NCI-H187 treated with DMSO at 0.1 percent for 48 hours (cell line): ENCODE measurements around the gene WDSUB1.

ENCODE experiments used
- DNase-seq: peaks from one replicate; lab custom pipeline; 2025; lab: John Stamatoyannopoulos, UW

The WDSUB1 gene

DNA sequence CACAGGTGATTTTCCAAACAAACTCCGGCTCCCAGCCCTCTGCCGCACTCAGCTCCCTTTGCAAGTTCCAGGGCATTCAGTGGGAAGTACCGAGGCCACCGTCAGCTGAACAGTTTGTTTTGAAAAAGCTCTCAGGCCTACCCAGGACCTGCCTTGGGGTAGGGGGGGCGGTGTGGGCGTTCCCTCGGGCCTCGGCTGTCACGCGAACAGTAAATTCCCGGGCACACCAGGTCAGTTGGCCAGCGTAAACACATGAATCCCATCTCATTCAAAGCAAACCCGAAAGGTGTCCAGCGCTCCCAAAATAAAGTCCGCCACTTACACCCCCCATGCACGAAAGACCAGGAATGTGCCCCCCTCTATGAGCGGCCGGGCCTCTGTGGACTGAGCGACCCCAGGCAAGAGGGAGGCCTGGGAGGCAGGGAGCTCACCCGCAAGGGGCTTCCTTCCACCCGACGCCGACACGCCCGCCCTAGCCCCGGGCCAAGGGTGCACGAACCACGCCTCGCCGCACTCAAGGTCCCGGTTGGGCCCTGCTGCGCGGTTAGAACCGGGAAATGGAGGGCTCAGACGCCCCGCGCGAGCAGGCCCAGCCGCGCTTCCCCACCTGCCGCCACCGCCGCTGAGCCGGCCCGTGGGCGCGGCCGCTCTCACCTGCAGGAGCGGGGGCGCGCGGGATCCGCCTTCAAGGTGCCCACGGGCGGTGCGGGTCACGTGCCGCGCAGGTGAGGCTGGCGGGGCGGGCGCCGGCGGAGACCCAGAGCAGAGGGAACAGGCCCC is at the start of gene WDSUB1:
TSS of gene WDSUB1 (minus strand) at position 775 of the 780 bp plus-strand sequence. CDS start 3,634 bp downstream, outside the sequence.
- peak; percentile 57 for DNase-seq

GRCh38 chr2:159326569-159327255 is 40.2 kb upstream of the WDSUB1 start:
- DNase-seq: no peak

DNA sequence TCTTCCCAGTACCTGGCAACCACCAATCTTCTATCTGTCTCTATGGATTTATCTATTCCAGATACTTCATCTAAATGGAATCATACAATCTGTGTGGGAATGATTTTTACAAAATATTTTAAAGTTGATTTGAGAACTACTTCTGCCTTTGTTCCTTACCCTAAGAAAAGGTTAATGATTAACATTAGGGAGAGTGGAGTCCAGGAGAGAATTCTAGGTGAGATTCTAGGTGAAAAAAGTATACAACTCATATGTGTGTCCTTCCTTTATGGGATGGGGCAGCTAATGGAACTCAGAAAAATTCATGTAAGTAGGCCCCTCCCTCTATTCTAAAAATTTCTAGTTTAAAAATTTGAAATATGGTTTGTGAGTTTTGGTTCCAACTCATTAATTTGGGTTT is 35.9 kb upstream of the WDSUB1 start:
- no peak for DNase-seq

- DNase-seq: no peak
Measured at GRCh38 chr2:159317392-159318088, 31.0 kb upstream of the WDSUB1 start.

- DNase-seq: no peak
Measured at GRCh38 chr2:159307942-159308341, 21.4 kb upstream of the WDSUB1 start.

DNA sequence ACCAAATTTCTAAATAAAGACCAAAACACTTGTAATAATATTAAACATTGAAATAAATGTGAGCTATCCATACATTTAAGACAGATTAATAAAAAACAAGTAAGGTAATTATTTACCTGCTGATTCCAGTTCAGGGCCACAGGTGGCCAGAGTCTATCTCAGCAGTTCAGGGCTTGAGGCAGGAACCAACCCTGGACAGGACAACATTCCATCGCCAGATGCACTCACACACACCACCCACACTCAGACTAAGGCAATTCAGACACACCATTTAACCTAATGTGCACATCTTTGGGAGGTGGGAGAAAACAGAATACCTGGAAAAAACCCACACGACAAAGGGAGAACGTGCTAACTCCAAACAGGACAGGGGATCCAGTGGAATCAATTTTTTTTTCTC is 14.1 kb upstream of the WDSUB1 start:
- DNase-seq: no peak

- DNase-seq: no peak
Measured at GRCh38 chr2:159298967-159299366, 12.5 kb upstream of the WDSUB1 start.

GRCh38 chr2:159297042-159297707 is 10.7 kb upstream of the WDSUB1 start:
- DNase-seq: no peak

DNA sequence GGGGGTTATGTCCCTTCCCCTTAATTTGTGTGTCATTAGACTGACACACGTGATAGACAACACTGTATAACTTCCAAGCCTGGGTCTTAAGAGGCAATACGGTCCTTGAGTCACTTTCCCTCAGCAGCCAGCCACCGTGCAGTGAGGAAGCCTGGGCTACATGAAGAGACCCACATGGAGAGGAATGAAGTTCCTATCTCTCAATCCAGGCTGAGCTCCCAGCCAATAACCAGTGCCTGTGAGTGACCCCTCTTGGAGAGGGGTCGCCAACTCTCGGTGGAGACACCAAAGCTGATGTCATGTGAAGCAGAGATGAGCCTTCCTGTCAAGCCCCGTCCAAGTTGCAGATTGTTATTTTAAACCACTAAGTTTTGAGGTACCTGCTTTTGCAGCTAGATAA is 5.7 kb upstream of the WDSUB1 start:
- no peak for DNase-seq

GRCh38 chr2:159290289-159290907 is 3.9 kb upstream of the WDSUB1 start:
- DNase-seq: no peak

DNA sequence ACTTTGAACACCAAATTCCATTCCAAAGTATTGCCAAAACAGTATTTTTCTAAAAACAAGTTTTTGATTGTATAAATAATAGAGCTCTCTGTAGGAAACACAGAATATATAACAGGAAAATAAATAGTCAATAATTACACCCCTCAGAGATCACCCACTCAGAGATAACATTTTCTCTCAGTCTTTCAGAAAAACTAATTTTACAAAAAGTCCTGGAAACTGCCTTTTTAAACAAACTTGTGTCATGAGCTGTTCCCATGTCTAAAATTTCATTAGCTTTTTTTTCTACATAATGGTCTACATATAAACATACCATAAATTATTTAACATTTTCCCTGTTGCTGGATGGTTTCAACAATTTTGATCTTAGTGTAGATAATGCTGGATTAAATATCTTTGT is 1.2 kb upstream of the WDSUB1 start:
- DNase-seq: no peak

GRCh38 chr2:159286709-159287441 is 372 bp upstream of the WDSUB1 start:
- DNase-seq: peak; percentile 36

DNA sequence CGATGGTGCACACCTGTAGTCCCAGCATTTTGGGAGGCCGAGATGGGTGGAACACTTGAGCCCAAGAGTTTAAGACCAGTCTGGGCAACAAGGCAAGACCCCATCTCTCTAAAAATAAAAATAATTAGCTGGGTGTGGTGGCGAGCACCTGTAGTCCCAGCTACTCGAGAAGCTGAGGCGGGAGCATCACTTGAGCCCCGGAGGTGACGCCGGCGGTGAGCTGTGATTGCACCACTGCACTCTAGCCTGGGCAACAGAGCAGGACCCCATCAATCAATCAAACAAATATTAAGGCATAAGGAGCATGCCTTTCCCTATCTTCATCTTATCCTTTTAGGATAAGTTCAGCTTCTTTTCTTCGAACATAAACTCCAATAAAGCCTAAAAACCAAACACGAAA is 1.1 kb downstream of the WDSUB1 start:
- DNase-seq: no peak

DNA sequence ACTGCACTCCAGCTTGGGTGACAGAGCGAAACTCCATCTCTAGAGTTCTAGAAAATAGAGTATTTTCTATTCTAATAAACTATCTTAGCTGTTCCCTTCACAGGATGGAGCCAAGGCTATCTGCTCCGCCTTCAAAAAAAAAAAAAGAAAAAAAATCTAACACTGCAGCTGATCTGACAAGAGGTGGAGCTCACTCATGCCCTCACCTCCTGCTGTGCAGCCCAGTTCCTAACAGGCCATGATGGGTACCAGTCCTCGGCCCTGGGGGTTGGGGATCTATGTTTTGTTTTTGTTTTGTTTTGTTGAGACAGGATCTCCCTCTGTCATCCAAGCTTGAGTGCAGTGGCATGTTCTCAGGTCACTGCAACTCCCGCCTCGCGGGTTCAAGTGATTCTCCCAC is 3.0 kb downstream of the WDSUB1 start:
- no peak for DNase-seq

DNA sequence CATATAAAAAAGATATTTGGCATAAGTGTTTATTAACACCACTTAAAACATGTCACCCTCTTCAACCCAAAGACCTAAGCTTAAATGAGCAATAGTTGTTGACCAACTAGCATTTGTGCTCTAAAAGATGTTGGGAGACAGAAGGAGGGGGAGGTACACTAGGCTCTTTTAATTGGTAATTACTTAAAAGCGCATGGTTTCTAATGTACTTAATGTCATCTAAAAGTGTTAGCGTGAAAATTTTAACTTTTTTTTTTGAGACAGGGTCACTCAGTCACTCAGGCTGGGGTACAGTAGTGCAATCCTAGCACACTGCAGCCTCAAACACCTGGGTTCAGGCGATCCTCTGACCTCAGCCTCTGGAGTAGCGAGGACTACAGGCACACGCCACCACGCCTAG is 5.5 kb downstream of the WDSUB1 start:
- no peak for DNase-seq

DNA sequence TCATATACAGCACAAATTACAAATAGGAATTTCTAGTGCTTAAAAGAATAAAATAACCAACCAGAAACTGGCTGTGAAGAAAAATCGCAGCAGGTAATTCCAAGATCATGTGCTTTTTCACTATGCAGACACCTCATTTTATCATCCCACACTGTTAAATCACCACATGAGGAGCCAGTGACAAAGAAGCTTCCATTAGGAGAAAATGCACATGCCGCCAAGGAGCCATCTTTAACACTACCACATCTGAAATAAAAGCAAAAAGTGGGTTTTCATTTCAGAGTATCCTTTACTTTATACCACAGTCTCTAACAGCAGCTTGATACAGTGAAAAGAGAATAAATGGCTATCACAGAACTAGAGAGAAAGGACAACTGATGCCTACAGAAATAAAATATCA is 6.8 kb downstream of the WDSUB1 start:
- DNase-seq: no peak

DNA sequence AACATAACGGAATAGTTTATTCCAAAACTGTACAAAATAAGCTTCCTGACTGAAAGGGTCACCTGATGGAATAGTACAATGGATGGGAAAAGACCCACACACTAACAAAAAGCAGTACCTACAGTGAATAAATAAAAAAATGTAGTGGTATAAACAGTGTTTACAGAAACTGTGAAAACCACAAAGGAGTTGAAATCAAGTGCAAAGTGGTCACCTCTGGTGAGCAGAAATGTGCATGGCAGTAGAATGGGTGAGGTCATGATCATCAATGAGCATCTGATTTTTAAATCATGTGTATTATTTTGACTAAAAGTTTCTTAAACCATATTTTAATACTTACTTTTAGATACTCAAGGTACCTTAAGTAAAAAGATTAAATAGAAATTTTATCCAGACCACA is 11.4 kb downstream of the WDSUB1 start:
- no peak for DNase-seq

DNA sequence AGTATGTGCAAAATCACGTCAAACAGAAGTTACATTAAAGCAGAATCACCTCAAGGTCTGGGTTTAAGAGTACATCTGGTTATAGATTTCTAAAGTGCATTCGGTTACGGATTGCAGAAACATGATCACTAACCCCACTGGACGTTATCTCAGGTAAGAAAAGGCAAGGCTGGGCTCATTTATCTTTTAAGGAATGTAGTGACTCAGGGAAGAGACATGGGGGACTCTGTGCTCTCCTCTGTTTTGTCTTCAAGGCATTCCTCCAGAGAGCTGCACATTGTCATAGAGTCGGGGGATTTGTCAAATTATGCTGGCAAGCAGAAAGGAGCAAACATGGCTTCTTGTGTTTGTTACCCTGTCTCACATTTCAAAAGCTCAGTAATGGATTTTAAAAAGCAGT is 14.3 kb downstream of the WDSUB1 start:
- DNase-seq: no peak

- DNase-seq: no peak
Measured at GRCh38 chr2:159270744-159271379, 15.6 kb downstream of the WDSUB1 start.

GRCh38 chr2:159267921-159268320 is 18.6 kb downstream of the WDSUB1 start:
- DNase-seq: no peak

GRCh38 chr2:159266554-159266953 is 19.9 kb downstream of the WDSUB1 start:
- DNase-seq: no peak
